B cell (primary cell): ENCODE results near the gene ITPR2. TPM values are rescaled to one million over a fixed set of nuclear protein-coding genes. Genes with fewer than 3 reads are reported as not detected.

Source experiments
- ATAC-seq: fragments of 200-7000 bp; cut with Tn5 transposase; one replicate; pipeline ENCODE4 v1.10.0; 2021; ENCODE audit warnings: low read depth, mild to moderate bottlenecking, moderate number of reproducible peaks, moderate library complexity
- CTCF ChIA-PET: fragments of 350-600 bp; sonication (Branson Sonifier 250); formaldehyde crosslinking; loops from one replicate; lab custom pipeline; 2021; ENCODE audit warnings: antibody characterized with exemption, inconsistent platforms; lab: Charles Lee
- POLR2A ChIA-PET: fragments of 350-600 bp; sonication (Branson Sonifier 250); formaldehyde crosslinking; loops from one replicate; lab custom pipeline; 2021; ENCODE audit warnings: antibody characterized with exemption; lab: Charles Lee
- DNase-seq: peaks from one replicate; pipeline ENCODE4 v3.0.0; 2013
- H2AFZ ChIP-seq: 2 replicates; pipeline ENCODE4 v1.6.1; 2012; ENCODE audit warnings: mild to moderate bottlenecking, low read depth, low read length; ENCODE audit not compliant: insufficient read depth, poor library complexity, severe bottlenecking
- H3K27ac ChIP-seq, 2 donors: 1 replicate in 1 of 2; 2 replicates in 1 of 2; pipeline ENCODE4 v1.5.1; 2012 to 2013; ENCODE audit warnings: low read length in 2 of 2, mild to moderate bottlenecking in 2 of 2, moderate library complexity in 1 of 2
- H3K27me3 ChIP-seq, 4 experiments: fragments of 200-600 bp in 1 of 4; sonication (generic) in 1 of 4; replicated peaks in 1 of 4; 1 replicate in 2 of 4; 2 replicates in 2 of 4; pipeline versions ENCODE4 v1.6.1 to v1.7.0; 2013 to 2016; ENCODE audit warnings: low read length in 3 of 4, mild to moderate bottlenecking in 2 of 4, mixed read lengths in 1 of 4, moderate library complexity in 1 of 4; ENCODE audit not compliant: insufficient read depth in 4 of 4, control insufficient read depth in 3 of 4; ENCODE audit errors: control extremely low read depth in 1 of 4
- H3K36me3 ChIP-seq, 2 experiments: replicated peaks in 1 of 2; 1 replicate in 1 of 2; 2 replicates in 1 of 2; pipeline versions ENCODE4 v1.6.1 to v1.7.1; 2013; ENCODE audit warnings: low read length in 1 of 2; ENCODE audit not compliant: insufficient read depth in 2 of 2, control insufficient read depth in 1 of 2; ENCODE audit errors: control extremely low read depth in 1 of 2, extremely low read depth in 1 of 2
- H3K4me1 ChIP-seq, 2 donors: fragments of 200-600 bp in 1 of 2; sonication (generic) in 1 of 2; 1 replicate in 1 of 2; 2 replicates in 1 of 2; pipeline versions ENCODE4 v1.5.1 to v1.6.1; 2013 to 2017; ENCODE audit warnings: low read length in 2 of 2; ENCODE audit not compliant: control insufficient read depth in 2 of 2, insufficient read depth in 2 of 2
- H3K4me2 ChIP-seq: replicated peaks from 2 replicates; pipeline ENCODE3; 2012; ENCODE audit warnings: mild to moderate bottlenecking, low read depth, low read length; ENCODE audit not compliant: poor library complexity, severe bottlenecking
- H3K4me3 ChIP-seq, 5 experiments: fragments of 200-600 bp in 1 of 5; sonication (generic) in 1 of 5; 1 replicate in 3 of 5; 2 replicates in 2 of 5; pipeline versions ENCODE4 v1.5.1 to v1.7.0; 2011 to 2016; ENCODE audit warnings: low read length in 4 of 5, mild to moderate bottlenecking in 4 of 5, low read depth in 2 of 5, control low read depth in 1 of 5, moderate library complexity in 1 of 5; ENCODE audit not compliant: insufficient read depth in 1 of 5; ENCODE audit errors: control extremely low read depth in 1 of 5, extremely low read depth in 1 of 5
- H3K79me2 ChIP-seq: fragments of 200-600 bp; sonication (generic); one replicate; pipeline ENCODE4 v1.6.0; 2016; ENCODE audit warnings: low read length; ENCODE audit not compliant: control insufficient read depth, insufficient read depth
- H3K9ac ChIP-seq: fragments of 200-600 bp; sonication (generic); 2 replicates; pipeline ENCODE4 v1.6.1; 2017; ENCODE audit warnings: mild to moderate bottlenecking, low read length, moderate library complexity
- H3K9me3 ChIP-seq, 3 donors: one replicate each; pipeline versions ENCODE4 v1.6.1 to v1.7.1; 2013; ENCODE audit warnings: low read length in 2 of 3; ENCODE audit not compliant: control insufficient read depth in 2 of 3, insufficient read depth in 1 of 3; ENCODE audit errors: control extremely low read depth in 1 of 3
- H4K20me1 ChIP-seq: 2 replicates; pipeline ENCODE4 v1.6.0; 2012; ENCODE audit warnings: mild to moderate bottlenecking, low read length; ENCODE audit not compliant: insufficient read depth, control insufficient read depth, poor library complexity, severe bottlenecking
- H3K27ac Mint-ChIP-seq: one replicate; pipeline ENCODE4 v1.8.0; 2021; ENCODE audit warnings: mixed read lengths
- H3K27me3 Mint-ChIP-seq: one replicate; pipeline ENCODE4 v1.8.0; 2021; ENCODE audit warnings: mixed read lengths
- H3K4me1 Mint-ChIP-seq: one replicate; pipeline ENCODE4 v1.8.0; 2021; ENCODE audit warnings: mixed read lengths
- H3K4me3 Mint-ChIP-seq: one replicate; pipeline ENCODE4 v1.8.0; 2021; ENCODE audit warnings: mixed read lengths
- H3K9me3 Mint-ChIP-seq: one replicate; pipeline ENCODE4 v1.8.0; 2022; ENCODE audit warnings: mixed read lengths; ENCODE audit not compliant: insufficient read depth
- EZH2 ChIP-seq: IDR thresholded peaks from 2 replicates; pipeline ENCODE4 v1.6.1; 2012; ENCODE audit warnings: borderline replicate concordance, low read depth, mild to moderate bottlenecking, moderate library complexity, low read length; ENCODE audit not compliant: insufficient read depth, poor library complexity, severe bottlenecking
- WGBS: methylation state at CpG from one replicate; pipeline ENCODE4 v1.1.5; 2013; ENCODE audit warnings: missing lambda C conversion rate; ENCODE audit not compliant: insufficient coverage; 5-methylcytosine and 5-hydroxymethylcytosine counted together
- intact Hi-C: fragments of 100-400 bp; cut with micrococcal nuclease; formaldehyde crosslinking; loops from one replicate; pipeline ENCODE4 v1.10.0; 2022
- polyA plus RNA-seq: library from polyadenylated mRNA; depleted of rRNA; stranded (reverse); fragments of >200 nt; gene quantifications from 2 replicates; pipeline ENCODE4 v1.2.3, GENCODE V29; 2012
- total RNA-seq, 2 donors: library from RNA; stranded (reverse); fragments of 120-200 nt in 1 of 2; gene quantifications; 1 replicate in 1 of 2; 2 replicates in 1 of 2; pipeline versions ENCODE4 v1.2.3 to v1.2.4, GENCODE V29; 2013 to 2022
- TF ChIP-seq, protein P1 (sequence below): fragments of 200-600 bp; IDR thresholded peaks from one replicate; pipeline ENCODE4 v1.8.0; 2022; ENCODE audit warnings: antibody characterized with exemption, mild to moderate bottlenecking

ITPR2 gene
- total and polyA plus RNA-seq, 2 donors (not counting 1 experiment from before 2014, with no cell fraction given) = 4.3 to 113 TPM

DNA sequence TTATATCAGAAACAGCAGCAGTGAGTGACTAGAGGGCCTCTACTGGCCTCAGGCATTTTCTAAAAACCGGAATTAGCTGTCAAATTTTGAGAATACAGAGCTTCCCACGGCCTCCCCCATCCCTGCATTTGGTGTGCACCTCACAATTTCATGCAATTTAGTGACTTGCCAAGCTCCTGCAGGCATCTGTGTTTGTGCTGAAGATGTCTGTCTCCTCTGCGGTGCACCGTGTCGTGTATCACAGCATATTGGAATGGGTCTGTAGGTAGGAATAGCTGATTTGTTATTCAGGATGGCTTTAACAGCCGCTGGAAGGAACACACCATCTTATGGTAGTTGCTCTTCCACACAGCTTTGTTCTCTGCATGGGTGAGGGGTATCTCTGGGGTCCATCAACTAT lies 497.3 kb downstream of the ITPR2 start:
- H3K79me2 ChIP-seq = no peaks in the 10 kb centered on the region
- peaks cover 11% of the 10 kb centered on the region for H3K4me1 Mint-ChIP-seq
- no peak overlapping the region for H3K27ac ChIP-seq
- no peaks in the 10 kb centered on the region for H3K9me3 Mint-ChIP-seq
- ATAC-seq = no peak
- WGBS = 100% methylated on average over 2 of the region's 6 CpGs
- TF ChIP-seq, protein P1, sequence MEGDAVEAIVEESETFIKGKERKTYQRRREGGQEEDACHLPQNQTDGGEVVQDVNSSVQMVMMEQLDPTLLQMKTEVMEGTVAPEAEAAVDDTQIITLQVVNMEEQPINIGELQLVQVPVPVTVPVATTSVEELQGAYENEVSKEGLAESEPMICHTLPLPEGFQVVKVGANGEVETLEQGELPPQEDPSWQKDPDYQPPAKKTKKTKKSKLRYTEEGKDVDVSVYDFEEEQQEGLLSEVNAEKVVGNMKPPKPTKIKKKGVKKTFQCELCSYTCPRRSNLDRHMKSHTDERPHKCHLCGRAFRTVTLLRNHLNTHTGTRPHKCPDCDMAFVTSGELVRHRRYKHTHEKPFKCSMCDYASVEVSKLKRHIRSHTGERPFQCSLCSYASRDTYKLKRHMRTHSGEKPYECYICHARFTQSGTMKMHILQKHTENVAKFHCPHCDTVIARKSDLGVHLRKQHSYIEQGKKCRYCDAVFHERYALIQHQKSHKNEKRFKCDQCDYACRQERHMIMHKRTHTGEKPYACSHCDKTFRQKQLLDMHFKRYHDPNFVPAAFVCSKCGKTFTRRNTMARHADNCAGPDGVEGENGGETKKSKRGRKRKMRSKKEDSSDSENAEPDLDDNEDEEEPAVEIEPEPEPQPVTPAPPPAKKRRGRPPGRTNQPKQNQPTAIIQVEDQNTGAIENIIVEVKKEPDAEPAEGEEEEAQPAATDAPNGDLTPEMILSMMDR = no peak
- no peak for TF ChIP-seq EZH2
- no peaks in the 10 kb centered on the region for H3K27me3 Mint-ChIP-seq
- no peak overlapping the region for H3K27ac Mint-ChIP-seq
- CTCF ChIA-PET = interaction anchor here (0.9 to 1.4 kb wide), 4 partner anchors 18 to 216 kb away, joined by 3 to 5 read pairs (median 3); no protein-coding TSS in a partner anchor
- peaks cover 0 to 5% (median 0%) of the 10 kb centered on the region in 3 donors for H3K9me3 ChIP-seq
- POLR2A ChIA-PET = no interaction called here
- no peaks in the 10 kb centered on the region for H3K27me3 ChIP-seq
- no peak overlapping the region for H3K4me2 ChIP-seq
- intact Hi-C loops = no loop called here
- no peak overlapping the region for H3K4me3 Mint-ChIP-seq
- H3K36me3 ChIP-seq = peaks cover 0 to 10% of the 10 kb centered on the region in 2 experiments
- DNase-seq = no peak
- H2AFZ ChIP-seq = no peak overlapping the region
- H3K4me3 ChIP-seq = no peak overlapping the region
- H3K9ac ChIP-seq = no peak overlapping the region
- peaks cover 4% of the 10 kb centered on the region in 2 donors for H3K4me1 ChIP-seq
- no peaks in the 10 kb centered on the region for H4K20me1 ChIP-seq

- Histone ChIP-seq H3K9ac (no peak overlapping the region), H3K27me3 (no peaks in the 10 kb centered on the region), H3K9me3 (peaks cover 0 to 5% (median 0%) of the 10 kb centered on the region in 3 donors), H3K4me1 (no peaks in the 10 kb centered on the region), H3K4me2 (no peak overlapping the region), H3K36me3 (peaks cover 0 to 10% of the 10 kb centered on the region in 2 experiments), H2AFZ (no peak overlapping the region), H3K79me2 (no peaks in the 10 kb centered on the region), H3K27ac (no peak overlapping the region), H4K20me1 (no peaks in the 10 kb centered on the region), H3K4me3 (no peak overlapping the region)
- ChIA-PET CTCF (interaction anchor here (1.4 kb wide), 1 partner anchor 215 kb away, joined by 5 read pairs; no protein-coding TSS in a partner anchor), POLR2A (no interaction called here)
- H3K27ac Mint-ChIP-seq = no peak overlapping the region
- H3K9me3 Mint-ChIP-seq = no peaks in the 10 kb centered on the region
- peaks cover 5% of the 10 kb centered on the region for H3K4me1 Mint-ChIP-seq
- DNase-seq (no peak), ATAC-seq (no peak)
- TF ChIP-seq, protein P1 = no peak
- TF ChIP-seq EZH2 = no peak
- no peak overlapping the region for H3K4me3 Mint-ChIP-seq
- intact Hi-C loops = no loop called here
- WGBS = 96% methylated on average over 6 of the region's 6 CpGs
- H3K27me3 Mint-ChIP-seq = no peaks in the 10 kb centered on the region
Measured at GRCh38 chr12:26334621-26335124, 498.3 kb downstream of the ITPR2 start.
